ENCODE results near the gene USP8. TPM values are rescaled to one million over a fixed set of nuclear protein-coding genes. Genes with fewer than 3 reads are reported as not detected.

The USP8 gene
- total and polyA plus RNA-seq, 10 of the 15 experiments (the other 5 are each of a cell fraction or from before 2014, with no cell fraction given), result 25.2 to 51.7 (median 36.1) TPM

DNA sequence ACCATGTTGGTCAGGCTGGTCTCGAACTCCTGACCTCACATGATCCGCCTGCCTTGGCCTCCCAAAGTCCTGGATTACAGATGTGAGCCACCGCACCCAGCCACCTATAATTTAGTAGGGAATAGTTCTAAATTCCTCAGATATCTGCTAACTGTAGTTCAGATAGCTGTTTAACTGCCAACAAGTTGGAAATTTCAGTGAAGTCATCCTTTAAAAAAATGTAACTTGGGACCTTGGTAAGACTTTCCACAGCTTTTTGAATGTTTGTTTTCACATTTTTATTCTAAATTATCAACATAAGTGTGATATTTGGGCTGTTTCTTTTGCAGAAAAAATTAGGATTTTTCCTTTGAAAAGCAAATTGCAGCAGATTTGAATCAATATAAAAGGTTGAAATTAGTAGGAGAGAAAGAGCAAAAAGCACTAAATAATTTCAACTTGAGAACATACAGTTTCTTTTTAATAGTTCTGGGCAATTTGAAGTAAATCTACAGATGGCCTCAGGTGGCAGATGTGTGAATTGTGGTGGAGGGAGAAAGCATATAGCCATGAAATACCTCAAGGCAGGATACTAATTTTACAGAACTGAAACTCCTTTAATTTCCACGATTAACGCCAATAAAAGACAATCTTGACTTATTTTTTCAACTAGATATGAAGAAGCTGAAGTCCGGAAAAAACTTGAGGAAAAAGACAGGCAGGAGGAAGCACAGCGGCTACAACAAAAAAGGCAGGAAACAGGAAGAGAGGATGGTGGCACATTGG, 34.3 kb downstream of the USP8 start:
- RAD21 ChIA-PET (ENCODE audit: unreplicated experiment), result no interaction called here
- intact Hi-C loops (cut with micrococcal nuclease; ENCODE audit: unreplicated experiment) (no loop called here), in situ Hi-C loops (cut with MboI) (no loop called here)
- Histone ChIP-seq H3K4me1 (ENCODE audit: control insufficient read depth, insufficient read depth, low read length) (peaks cover 1% of the 10 kb centered on the region), H3K4me3 (no peak overlapping the region), H2AFZ (ENCODE audit: control insufficient read depth, low read depth, low read length) (no peak overlapping the region), H3K27ac (ENCODE audit: control insufficient read depth, insufficient read depth) (no peak overlapping the region), H4K20me1 (ENCODE audit: control insufficient read depth, insufficient read depth) (no peaks in the 10 kb centered on the region), H3K27me3 (replicated peaks in 1 of 2; ENCODE audit: control insufficient read depth in 2 of 2, insufficient read depth in 2 of 2, low read length in 1 of 2) (no peaks in the 10 kb centered on the region), H3K9ac (ENCODE audit: control insufficient read depth, insufficient read depth, low read length) (no peak overlapping the region), H3K9me3 (replicated peaks; ENCODE audit: control insufficient read depth, insufficient read depth, low read length) (no peaks in the 10 kb centered on the region), H3K4me2 (ENCODE audit: control insufficient read depth, insufficient read depth) (no peak overlapping the region), H3K36me3 (ENCODE audit: control insufficient read depth in 2 of 2, insufficient read depth in 2 of 2, low read length in 1 of 2) (peaks cover 4 to 33% of the 10 kb centered on the region in 2 experiments), H3K79me2 (ENCODE audit: control insufficient read depth, insufficient read depth, low read length) (no peaks in the 10 kb centered on the region)
- BruUV-seq (replicated peaks), result no TSS peak
- CTCF ChIA-PET, result interaction anchor here (1.0 kb wide), 1 partner anchor 102 kb away, joined by 3 read pairs; no protein-coding TSS in a partner anchor
- SMC1A ChIA-PET (ENCODE audit: uncharacterized antibody, unreplicated experiment), result interaction anchor here (0.7 to 1.1 kb wide), 2 partner anchors 13 to 116 kb away, joined by 3 to 4 read pairs; no protein-coding TSS in a partner anchor
- DNase-seq (ENCODE audit: low read depth, low spot score), result no peak
- WGBS (ENCODE audit: insufficient coverage, insufficient replicate concordance, low lambda C conversion rate, missing lambda C conversion rate), result 88% methylated on average over 7 of the region's 7 CpGs
- ATAC-seq, result no peak
- POLR2A ChIA-PET, result no interaction called here
- TF ChIP-seq, protein P1, sequence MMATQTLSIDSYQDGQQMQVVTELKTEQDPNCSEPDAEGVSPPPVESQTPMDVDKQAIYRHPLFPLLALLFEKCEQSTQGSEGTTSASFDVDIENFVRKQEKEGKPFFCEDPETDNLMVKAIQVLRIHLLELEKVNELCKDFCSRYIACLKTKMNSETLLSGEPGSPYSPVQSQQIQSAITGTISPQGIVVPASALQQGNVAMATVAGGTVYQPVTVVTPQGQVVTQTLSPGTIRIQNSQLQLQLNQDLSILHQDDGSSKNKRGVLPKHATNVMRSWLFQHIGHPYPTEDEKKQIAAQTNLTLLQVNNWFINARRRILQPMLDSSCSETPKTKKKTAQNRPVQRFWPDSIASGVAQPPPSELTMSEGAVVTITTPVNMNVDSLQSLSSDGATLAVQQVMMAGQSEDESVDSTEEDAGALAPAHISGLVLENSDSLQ (IDR thresholded peaks at IDR 0.05), result no peak
- TF ChIP-seq SPI1 (IDR thresholded peaks at IDR 0.05; ENCODE audit: borderline replicate concordance, insufficient read depth, low read depth, low read length), result peak; percentile 61; the same call in 1 of the 2 replicates
- no peak for FAIRE-seq

All from GM12878 (cell line).